Activated CD8-positive, alpha-beta memory T cell treated with anti-CD3 and anti-CD28 coated beads for 24 hours (primary cell): ENCODE results near the gene PLA1A.
A peak's percentile ranks its signal among the peaks of the same experiment; 100 is the strongest.
"Not testable (repeated sequence)": the region's sequence is repeated elsewhere in the genome, so short reads cannot be mapped to it uniquely, and the experiment has no call there.

Source experiments
- DNase-seq: peaks from one replicate; pipeline ENCODE4 v3.0.0-alpha.2; 2020

The PLA1A gene

DNA sequence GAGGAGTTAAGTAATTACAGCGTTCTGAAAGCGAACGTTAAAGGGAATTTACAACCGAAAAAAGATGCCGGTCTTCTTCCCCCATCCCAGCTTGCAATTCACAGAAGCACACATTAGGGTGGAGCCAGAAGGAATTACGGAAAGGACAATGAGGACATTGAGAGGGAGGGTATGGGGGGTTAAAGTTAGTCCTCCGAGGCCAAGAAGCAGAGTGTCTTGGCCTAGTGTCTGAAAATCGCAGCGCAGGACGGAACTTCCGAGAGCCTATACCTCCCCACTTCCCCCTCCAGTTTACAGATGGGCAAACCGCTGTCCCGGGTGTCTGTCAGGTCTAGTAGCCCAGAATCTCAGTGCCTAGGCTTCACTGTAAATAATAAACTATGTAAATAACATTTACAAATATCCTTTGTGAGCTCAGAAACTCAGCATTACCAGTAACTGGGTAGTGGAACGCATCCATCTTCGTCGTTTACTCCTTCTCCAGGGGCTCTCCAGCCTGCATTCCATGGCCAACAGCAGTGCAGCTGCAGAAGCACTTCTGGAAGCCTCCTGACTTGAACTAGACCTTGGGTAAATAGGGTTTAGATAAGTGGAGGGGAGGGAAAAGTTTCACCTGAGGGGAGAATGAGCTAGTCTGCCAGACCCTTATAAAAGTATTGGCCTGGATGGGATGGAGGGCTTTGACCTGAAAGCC lies 17.5 kb upstream of the PLA1A start:
- DNase-seq, result peak; percentile 66

DNA sequence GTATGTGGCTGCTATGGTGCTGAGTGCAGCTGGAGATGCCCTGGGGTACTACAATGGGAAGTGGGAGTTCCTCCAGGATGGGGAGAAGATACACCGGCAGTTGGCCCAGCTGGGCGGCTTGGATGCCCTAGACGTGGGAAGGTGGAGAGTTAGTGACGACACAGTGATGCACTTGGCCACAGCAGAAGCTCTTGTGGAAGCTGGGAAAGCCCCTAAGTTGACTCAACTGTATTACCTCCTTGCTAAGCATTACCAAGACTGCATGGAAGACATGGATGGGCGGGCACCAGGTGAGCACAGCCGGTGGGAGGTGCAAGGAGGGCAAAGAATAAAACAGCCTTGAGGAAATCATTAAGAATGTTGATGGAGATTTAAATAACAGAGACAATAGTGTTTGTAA lies 15.5 kb upstream of the PLA1A start:
- no peak for DNase-seq

DNA sequence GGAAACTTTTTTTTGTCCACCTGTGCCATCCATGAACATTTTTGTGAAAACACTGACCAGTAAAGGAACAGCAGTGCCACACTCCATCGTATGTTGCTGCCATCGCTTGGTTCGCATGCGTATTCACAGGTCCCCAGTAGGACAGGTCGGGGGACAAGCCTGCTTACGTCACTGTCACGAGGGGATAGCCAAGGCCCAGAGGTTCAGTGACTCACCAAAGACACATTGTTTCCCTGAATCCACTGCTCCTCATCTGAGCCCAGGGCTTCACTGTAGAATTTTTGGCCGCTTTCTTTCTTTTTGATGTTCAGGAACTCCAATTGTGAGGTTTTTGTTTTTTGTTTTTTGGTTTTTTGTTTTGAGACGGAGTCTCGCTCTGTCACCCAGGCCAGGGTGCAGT lies 12.5 kb upstream of the PLA1A start:
- no peak for DNase-seq

DNA sequence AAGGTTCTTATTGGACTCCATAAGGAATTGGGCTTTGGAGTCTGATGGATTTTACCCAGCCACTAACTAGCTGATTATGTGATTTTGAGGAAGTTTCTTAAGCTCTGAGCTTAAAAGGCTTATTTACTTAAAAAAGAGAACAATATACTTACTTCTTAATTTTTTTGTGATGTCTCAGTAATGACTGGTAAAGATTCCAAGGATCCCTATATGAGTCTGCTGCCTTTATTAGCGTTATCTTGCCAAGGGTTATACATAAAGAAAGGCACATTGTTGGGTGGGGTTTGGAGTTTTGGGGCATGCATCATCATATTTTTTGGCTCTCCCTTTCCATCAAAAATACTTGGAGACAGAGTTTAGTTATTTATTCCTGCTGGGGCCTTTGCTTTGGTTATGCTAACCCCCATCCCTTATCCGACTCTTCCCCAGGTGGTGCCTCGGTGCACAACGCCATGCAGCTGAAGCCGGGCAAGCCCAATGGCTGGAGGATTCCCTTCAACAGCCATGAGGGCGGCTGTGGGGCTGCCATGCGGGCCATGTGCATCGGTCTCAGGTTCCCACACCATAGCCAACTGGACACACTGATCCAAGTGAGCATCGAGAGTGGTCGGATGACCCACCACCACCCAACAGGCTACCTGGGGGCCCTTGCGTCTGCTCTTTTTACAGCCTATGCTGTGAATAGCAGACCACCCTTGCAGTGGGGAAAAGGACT lies 11.7 kb upstream of the PLA1A start:
- no peak for DNase-seq

DNA sequence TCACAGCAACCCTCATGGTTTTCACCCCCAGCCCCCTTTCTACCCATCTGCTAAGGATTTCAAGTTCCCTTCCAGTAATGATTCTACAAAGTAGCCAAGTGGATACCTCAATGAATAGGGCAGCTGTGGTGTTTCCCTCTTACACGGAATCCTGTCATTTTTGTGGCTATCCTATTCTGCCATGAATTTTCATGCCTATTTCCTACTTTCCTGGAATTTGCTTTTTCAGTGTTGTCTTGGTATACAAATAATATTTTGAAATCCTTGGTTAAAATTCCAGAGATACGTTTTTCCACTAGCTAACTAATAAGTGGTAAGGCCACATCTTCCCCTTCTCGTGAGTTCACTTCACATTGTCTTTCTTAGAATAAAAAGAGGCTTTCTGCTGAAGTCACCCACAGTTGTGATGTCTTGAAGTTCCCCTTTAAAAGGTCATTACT lies 10.9 kb upstream of the PLA1A start:
- DNase-seq, result no peak

DNA sequence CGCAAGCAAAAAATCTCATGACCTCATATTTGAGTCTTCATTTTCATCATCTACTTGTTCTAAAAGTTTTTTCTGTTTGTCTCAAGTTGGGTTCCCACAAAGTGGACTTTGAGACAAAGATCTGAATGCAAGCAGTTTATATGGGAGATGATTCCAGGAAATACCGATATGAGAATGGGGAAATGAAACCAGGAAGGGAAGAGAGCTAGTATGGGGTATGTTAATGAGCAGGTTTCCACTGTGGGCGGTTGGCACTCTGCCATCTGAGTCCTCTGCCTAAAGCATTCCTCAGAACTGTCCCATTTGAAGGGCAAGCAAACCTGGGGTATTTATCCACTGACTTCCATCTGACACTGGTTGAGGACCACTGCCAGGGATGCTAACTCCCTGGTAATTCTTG lies 9.6 kb upstream of the PLA1A start:
- no peak for DNase-seq

DNA sequence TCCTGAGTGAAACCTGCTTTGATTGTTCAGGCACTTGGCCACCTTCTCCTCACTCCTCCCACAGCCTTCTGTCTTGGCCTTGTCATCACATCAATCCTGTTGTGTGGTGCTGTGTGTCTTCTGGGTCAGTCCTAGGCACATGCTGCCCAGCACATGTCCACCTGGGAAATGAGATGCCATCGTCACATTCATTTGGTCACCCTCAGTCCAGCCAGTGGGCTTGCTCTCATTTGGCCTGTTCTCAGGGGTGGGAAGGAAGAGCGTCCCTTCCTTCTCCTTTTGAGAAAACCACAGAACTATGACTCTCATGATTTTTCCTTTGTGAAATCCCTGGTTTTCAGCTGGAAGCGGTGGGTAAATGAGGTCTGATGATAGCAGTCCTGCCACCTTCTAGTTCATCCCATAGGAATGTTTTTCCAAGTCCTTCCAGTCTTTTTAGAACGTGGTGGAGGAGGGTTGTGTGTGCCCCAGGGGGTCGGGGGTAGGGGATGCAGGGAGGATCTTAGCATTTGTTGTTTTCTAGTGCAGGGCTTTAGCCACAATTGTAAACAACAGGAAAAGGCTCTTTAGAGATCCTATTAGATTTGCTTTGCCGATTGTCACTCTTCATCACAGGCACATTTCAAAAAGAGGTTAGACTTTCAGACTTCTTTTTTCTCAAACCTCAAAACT lies 8.4 kb upstream of the PLA1A start:
- no peak for DNase-seq

DNA sequence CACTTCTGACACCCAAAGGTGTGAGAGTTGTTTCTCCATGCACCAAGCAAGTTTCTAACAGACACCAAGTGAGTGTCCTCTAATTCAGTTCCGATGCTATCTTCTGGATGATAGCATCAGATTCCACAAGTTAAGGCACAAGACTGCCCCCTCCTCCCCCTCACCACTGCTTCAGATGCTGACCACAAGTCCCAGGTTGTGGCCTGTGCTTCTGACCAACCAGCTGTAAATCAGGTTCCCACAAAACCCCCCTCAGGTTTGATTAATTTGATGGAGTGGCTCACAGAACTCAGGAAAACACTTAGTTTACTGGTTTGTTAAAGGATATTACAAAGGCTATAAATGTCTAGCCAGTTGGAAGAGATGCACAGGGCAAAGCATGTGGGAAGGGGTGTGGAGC lies 7.0 kb upstream of the PLA1A start:
- DNase-seq, result no peak

DNA sequence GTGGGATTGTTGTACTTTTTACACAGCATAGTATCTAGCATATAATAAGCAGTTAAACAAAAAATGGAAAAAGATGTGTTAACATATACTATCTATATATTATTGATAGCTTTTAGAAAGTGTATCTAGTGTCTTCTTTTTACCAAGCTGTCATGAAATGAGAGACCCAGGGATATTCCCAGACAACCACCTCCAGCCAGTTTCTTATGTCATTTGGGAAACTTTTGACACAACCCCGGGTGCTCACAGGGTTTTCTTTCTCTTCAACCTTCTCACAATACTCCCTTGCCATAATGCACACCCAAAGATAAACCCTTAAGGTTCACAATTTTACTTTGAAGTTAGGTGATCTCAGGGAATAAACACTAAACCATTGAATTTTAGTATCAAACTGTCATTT lies 4.8 kb upstream of the PLA1A start:
- DNase-seq, result no peak

DNA sequence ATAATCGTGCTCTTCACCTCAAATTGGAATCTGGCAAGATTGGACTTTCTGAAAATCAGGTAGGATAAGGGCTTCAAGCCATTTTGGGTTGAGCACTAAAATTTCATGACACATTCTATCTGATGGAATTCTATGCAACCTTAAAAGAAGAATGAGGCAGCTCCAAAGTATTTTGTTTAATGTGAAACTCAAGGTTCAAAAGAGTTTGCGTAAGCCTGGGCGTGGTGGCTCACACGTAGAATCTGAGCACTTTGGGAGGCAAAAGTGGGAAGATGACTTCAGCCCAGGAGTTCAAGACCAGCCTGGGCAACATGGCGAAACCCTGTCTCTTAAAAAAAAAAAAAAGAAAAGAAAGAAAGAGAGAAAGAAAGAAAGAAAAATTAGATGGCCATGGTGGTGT lies 3.6 kb upstream of the PLA1A start:
- no peak for DNase-seq

DNA sequence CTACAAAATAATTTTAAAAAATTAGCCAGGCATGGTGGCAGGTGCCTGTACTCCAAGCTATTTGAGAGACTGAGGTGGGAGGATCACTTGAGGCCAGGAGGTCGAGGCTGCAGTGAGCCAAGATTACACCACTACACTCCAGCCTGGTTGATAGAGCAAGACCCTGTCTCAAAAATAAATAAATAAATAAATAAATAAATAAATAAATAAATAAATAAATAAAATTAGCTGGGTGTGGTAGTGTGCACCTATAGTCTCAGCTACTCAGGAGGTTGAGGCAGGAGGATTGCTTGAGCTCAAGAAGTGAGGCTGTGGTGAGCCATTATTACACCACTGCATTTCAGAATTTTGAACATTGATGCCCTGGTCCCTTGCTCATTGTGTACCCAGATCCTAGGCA lies 2.8 kb upstream of the PLA1A start:
- not testable (repeated sequence) for DNase-seq

DNA sequence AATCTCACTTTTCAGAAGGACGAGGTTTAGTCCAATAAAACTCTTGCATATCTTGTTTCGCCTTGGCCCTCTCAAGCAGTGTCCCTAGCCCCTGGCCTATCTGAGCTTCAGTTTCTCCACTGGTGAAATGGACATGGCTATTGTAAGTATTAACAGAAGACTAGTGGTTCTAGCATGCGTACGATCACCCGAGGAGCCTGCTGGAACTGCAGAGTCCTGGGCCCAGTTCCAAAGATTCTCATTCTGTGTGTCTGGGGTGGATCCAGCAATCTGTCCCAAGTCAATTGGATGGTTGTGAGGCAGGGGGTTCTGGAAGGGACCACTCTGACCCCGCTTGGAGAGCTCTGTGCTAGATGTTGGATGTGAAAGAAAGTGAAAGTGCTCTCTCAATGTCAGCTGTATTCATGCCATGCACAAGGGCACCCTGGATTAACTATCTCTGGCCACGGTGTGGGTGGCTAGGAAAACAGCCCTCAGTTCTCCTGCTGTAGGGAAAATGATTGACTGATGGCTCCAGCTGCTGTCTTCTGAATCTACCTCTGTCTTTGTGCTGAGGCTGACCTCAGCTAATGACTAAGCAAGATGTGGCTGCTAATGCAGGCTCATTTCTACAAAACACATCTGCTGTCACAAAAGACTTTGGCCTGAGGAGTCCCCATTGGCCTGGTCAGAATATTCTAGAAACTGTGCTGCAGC lies 1.9 kb upstream of the PLA1A start:
- no peak for DNase-seq

DNA sequence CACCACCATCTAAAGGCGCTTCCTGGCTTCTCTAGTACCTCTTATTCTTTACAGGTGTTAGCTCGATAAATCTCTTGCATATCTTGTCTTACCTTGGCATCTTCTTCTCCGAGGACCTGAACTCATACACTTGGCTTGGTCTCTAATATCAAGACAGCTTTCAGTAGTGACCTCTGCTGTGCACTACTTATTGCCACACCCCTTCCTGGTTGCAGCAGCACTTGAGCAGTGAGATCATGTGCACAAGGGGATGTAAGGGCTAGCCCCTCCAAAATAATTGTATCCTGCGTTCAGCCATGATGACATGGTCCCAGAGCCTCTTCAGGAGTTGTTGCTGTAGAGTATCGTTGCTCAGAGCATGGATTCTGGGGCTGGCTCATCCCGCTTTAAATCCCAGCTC lies 1.3 kb upstream of the PLA1A start:
- DNase-seq, result no peak

DNA sequence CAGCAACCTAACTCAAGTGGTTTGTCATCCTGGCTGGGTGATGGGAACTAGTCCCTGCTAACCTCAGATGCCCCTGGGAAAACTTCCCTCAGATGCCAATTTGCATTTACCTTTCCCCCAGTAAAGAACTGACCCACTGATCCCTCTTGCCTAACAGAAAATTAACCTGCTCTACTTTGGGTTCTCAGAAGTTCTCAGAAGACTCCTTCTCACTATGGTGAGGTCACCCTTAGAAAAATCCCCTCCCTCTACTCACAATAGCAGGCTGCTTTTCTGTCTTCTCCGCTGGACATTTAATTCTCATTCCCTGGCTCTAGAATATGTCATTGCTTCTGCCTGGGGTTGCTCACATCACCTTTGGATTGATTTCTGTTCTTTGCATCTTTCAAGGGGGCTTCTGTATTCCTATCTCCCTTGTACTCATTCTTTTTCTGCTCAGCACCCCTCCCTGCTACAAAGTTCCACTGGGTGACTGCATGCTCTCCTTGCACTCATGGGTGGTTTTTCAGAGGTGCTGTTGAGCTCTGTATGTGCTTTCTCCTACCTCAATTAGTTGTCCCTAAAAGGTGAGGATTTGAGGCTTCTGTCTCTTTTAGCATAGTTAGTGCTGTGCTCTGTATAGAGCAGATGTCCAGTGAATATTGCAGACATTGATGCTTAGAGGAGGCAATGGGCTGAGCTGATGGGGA lies 869 bp downstream of the PLA1A start:
- DNase-seq, result no peak

DNA sequence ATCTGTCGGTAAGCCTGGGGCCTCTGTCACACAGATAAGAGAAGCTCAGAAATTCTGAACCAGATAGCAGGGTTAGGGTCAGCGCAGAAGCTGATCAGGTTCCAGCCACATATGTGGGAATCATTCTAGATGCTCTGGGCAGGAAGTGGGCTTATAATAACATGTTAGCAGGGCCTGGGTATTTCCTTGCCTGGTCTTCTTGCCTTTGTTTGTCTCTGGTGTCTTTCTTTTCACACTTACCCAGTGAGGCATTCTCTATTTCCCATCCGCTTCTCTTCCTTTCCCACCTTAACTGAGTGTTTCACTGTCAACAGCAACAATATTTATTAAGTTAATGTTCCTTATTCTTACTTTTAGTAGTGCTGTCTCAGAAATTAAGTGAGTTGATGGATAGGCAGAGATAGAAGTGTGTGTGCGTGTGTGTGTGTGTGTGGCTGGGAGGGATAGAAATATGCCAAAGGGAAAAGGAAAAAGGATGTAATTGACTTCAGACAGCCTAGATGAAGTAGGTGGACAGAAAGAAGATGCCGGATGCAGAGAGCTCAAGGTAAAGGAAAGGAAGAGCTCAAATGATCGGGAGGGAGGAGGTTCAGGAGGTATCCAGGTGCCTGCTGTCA lies 2.0 kb downstream of the PLA1A start:
- DNase-seq, result no peak

DNA sequence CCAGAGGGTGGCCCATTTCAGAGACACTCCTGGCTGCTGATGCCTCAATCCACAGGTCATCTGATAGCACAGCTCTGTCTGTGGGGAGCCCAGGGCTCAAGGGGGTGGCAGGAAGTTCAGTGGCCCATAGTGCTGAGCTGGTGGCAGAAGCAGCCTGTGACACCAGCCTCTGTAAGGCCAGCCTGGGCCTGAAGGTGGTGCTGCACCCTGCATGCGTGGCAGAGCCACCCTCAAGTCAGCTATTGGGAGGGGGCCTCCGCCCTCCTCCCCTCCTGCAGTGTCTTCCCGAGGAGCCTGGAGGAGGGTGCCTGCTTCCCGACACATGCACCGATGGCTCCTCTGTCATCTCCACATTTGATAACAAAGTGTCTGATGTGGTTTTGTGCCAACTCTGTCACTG lies 3.0 kb downstream of the PLA1A start:
- no peak for DNase-seq

DNA sequence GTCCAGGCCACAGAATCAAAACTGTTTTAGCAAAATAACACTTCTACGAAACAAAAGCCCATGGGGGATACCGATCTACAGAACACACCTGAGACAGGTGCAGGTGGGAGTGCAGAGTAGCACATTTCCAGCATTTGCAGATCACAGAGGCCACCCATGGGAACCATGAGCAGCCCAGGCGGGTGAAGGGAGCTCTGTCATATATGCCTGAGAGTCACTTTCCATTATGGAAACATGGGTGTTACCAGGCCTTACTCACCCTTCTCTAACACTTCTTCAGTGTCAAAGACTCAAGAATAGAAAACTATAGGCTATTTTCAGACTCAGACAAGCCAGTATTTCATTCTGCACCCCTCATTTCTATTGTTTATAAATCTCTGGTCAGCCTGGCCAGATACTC lies 3.5 kb downstream of the PLA1A start:
- DNase-seq, result no peak

DNA sequence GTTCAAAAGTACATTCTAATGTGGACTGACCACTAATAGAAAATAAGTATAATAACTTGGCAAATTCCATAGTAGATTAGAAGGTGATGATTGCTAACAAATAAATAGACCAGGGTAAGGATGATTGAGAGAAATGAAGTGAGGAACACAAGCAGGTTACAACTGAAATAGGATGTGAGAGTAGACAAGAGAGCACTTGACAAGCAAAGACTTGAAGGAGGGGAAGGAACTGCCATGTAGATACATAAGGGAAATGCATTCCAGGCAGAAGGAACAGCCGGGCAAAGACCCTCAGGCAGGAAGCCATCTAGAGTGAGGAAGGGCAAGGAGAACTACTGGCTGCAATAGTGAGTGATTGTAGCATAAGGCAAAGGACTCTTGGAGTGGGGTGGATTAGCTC lies 5.0 kb downstream of the PLA1A start:
- no peak for DNase-seq

DNA sequence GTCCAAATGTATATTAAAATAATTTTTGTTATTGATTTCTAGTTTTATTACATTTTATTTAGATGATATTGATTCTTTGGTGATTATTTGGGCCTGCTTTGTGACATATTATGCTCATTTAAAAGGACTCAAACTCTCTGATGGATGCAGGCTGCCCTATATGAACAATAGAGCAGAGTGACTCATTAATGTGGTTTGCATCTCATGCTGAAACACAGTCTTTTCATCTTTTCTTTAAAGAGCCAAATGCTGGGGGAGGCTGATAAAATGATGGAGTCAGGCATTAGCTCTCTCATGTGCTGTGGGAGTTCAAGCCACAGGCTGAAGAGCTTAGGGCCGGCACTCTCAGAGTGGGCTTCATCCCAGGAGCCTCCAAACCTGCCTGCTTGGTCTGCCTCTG lies 7.2 kb downstream of the PLA1A start:
- DNase-seq, result no peak

DNA sequence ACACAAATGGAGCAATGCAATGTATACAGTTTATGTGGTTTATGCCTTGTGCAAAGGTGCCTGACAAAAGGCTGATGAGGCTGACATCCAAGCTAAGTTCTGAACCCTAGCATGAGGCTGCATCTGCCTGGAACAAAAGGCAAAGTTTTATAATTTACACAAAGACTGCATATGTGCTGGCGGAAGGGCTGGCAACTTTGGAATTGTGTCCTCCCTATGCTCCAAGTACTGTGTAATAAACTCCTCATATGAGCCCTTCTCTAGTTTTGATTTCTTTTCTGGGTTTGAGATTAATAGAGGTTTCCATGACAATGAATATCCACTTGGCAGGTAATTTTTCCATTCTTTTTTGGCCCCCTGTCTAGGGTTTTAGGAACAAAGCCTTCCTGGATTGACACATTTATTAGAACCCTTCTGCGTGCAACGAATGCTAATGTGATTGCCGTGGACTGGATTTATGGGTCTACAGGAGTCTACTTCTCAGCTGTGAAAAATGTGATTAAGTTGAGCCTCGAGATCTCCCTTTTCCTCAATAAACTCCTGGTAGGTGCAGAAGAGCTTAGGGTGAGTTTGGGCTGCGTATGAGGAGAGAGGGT lies 10.8 kb downstream of the PLA1A start:
- peak; percentile 19 for DNase-seq

DNA sequence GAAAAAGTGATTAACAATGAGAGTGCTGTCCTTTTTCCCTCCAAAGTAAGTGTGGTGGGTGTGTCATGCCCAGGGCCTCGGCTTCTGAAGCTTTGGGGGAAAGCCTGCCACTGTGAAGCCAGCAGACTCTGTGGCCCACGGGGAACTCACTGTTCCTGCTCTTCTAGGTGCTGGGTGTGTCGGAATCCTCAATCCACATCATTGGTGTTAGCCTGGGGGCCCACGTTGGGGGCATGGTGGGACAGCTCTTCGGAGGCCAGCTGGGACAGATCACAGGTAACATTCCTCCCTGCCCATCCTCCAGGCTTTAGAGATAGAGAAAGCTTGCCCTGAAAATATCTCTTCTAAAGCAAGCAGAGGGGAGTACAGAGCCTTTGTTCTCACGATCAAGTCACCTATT lies 11.6 kb downstream of the PLA1A start:
- DNase-seq, result peak; percentile 33

DNA sequence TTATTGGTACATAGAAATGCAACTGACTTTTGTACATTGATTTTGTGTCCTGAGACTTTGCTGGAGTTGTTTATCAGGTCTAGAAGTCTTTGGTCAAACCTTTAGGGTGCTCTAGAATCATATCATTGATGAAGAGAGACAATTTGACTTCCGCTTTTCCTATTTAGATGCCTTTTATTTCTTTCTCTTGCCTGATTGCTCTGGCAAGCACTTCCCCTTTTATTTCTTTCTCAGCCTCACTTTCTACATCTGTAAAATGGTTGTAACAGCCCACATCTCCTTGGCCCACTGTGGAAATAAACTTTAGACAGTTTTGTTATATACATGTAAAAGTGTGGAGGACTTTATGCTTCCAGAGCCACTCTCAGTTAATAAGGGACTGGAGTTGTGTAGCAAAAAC lies 14.0 kb downstream of the PLA1A start:
- DNase-seq, result no peak
